Measurements from ENCODE around the gene XRCC4.
"Not testable (repeated sequence)": the region's sequence is repeated elsewhere in the genome, so short reads cannot be mapped to it uniquely, and the experiment has no call there.

DNA sequence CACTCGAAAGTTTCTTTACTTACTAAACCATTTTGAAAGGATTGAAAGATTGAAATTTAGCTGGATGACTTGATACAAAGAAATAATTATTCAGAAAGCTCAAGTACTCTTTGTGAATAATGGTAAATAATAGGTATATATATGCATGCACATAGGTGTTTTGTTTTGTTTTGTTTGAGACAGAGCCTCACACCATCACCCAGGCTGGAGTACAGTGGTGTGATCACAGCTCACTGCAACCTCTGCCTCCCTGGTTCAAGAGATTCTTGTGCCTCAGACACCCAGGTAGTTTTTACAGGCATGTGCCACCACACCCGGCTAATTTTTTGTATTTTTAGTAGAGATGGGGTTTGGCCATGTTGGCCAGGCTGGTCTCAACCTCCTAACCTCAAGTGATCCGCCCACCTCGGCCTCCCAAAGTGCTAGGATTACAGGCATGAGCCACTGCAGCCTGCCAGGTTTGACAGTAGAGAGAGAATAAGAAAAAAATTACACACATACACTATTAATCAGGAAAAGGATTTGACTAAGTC lies 278.2 kb downstream of the XRCC4 start:
- not testable (repeated sequence) for TF ChIP-seq HNF4A (conservative IDR thresholded peaks at IDR 0.05); YY1 (IDR thresholded peaks at IDR 0.05); FOXA2 (IDR thresholded peaks at IDR 0.05)
- TF ChIP-seq, protein P1, sequence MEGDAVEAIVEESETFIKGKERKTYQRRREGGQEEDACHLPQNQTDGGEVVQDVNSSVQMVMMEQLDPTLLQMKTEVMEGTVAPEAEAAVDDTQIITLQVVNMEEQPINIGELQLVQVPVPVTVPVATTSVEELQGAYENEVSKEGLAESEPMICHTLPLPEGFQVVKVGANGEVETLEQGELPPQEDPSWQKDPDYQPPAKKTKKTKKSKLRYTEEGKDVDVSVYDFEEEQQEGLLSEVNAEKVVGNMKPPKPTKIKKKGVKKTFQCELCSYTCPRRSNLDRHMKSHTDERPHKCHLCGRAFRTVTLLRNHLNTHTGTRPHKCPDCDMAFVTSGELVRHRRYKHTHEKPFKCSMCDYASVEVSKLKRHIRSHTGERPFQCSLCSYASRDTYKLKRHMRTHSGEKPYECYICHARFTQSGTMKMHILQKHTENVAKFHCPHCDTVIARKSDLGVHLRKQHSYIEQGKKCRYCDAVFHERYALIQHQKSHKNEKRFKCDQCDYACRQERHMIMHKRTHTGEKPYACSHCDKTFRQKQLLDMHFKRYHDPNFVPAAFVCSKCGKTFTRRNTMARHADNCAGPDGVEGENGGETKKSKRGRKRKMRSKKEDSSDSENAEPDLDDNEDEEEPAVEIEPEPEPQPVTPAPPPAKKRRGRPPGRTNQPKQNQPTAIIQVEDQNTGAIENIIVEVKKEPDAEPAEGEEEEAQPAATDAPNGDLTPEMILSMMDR (IDR thresholded peaks at IDR 0.05; ENCODE audit: low read depth, low read length, missing input control) = not testable (repeated sequence)
- TF ChIP-seq, protein P2, sequence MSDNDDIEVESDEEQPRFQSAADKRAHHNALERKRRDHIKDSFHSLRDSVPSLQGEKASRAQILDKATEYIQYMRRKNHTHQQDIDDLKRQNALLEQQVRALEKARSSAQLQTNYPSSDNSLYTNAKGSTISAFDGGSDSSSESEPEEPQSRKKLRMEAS (IDR thresholded peaks at IDR 0.05) = not testable (repeated sequence)
- TF ChIP-seq, protein P3, sequence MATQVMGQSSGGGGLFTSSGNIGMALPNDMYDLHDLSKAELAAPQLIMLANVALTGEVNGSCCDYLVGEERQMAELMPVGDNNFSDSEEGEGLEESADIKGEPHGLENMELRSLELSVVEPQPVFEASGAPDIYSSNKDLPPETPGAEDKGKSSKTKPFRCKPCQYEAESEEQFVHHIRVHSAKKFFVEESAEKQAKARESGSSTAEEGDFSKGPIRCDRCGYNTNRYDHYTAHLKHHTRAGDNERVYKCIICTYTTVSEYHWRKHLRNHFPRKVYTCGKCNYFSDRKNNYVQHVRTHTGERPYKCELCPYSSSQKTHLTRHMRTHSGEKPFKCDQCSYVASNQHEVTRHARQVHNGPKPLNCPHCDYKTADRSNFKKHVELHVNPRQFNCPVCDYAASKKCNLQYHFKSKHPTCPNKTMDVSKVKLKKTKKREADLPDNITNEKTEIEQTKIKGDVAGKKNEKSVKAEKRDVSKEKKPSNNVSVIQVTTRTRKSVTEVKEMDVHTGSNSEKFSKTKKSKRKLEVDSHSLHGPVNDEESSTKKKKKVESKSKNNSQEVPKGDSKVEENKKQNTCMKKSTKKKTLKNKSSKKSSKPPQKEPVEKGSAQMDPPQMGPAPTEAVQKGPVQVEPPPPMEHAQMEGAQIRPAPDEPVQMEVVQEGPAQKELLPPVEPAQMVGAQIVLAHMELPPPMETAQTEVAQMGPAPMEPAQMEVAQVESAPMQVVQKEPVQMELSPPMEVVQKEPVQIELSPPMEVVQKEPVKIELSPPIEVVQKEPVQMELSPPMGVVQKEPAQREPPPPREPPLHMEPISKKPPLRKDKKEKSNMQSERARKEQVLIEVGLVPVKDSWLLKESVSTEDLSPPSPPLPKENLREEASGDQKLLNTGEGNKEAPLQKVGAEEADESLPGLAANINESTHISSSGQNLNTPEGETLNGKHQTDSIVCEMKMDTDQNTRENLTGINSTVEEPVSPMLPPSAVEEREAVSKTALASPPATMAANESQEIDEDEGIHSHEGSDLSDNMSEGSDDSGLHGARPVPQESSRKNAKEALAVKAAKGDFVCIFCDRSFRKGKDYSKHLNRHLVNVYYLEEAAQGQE (IDR thresholded peaks at IDR 0.05) = not testable (repeated sequence)
